H9 (cell line): ENCODE measurements around the gene PAPOLA. TPM values are rescaled to one million over a fixed set of nuclear protein-coding genes. Genes with fewer than 3 reads are reported as not detected.

ENCODE experiments used
- DNase-seq: peaks from one replicate; pipeline ENCODE4 v3.0.0-alpha.2; 2017
- H2AFZ ChIP-seq: one replicate; pipeline ENCODE4 v1.6.1; 2013; ENCODE audit warnings: mild to moderate bottlenecking, low read length, control low read depth, moderate library complexity
- H2AK5ac ChIP-seq: 2 replicates; pipeline ENCODE4 v1.6.1; 2013; ENCODE audit warnings: low read length, control low read depth, mixed read lengths; ENCODE audit not compliant: insufficient read length
- H2BK120ac ChIP-seq: one replicate; pipeline ENCODE4 v1.6.1; 2013; ENCODE audit warnings: low read depth, mild to moderate bottlenecking, low read length, control low read depth, inconsistent platforms; ENCODE audit not compliant: poor library complexity, severe bottlenecking
- H2BK12ac ChIP-seq: 2 replicates; pipeline ENCODE4 v1.6.1; 2013; ENCODE audit warnings: low read length, control low read depth, mixed read lengths, low read depth; ENCODE audit not compliant: insufficient read length
- H2BK15ac ChIP-seq: 2 replicates; pipeline ENCODE4 v1.6.1; 2013; ENCODE audit warnings: low read depth, low read length, control low read depth
- H2BK20ac ChIP-seq: one replicate; pipeline ENCODE4 v1.6.1; 2013; ENCODE audit warnings: low read depth, mild to moderate bottlenecking, low read length, control low read depth, inconsistent platforms; ENCODE audit not compliant: poor library complexity, severe bottlenecking
- H2BK5ac ChIP-seq: 2 replicates; pipeline ENCODE4 v1.6.1; 2013; ENCODE audit warnings: low read length, control low read depth, mixed read lengths; ENCODE audit not compliant: insufficient read length
- H3K14ac ChIP-seq: 2 replicates; pipeline ENCODE4 v1.6.1; 2013; ENCODE audit warnings: low read length, control low read depth; ENCODE audit not compliant: insufficient read depth
- H3K18ac ChIP-seq: 2 replicates; pipeline ENCODE4 v1.6.1; 2013; ENCODE audit warnings: low read depth, mild to moderate bottlenecking, mixed read lengths, low read length, control low read depth; ENCODE audit not compliant: insufficient read length
- H3K23ac ChIP-seq: 2 replicates; pipeline ENCODE4 v1.6.1; 2013; ENCODE audit warnings: low read length, control low read depth, mixed read lengths, low read depth; ENCODE audit not compliant: insufficient read length
- H3K23me2 ChIP-seq: 2 replicates; pipeline ENCODE4 v1.6.1; 2013; ENCODE audit warnings: low read depth, mild to moderate bottlenecking, mixed read lengths, low read length, control low read depth; ENCODE audit not compliant: insufficient read length, poor library complexity, severe bottlenecking
- H3K27ac ChIP-seq: 2 replicates; pipeline ENCODE4 v1.5.1; 2013; ENCODE audit warnings: low read length, control low read depth, mixed read lengths, low read depth; ENCODE audit not compliant: insufficient read length
- H3K27me3 ChIP-seq: 2 replicates; pipeline ENCODE4 v1.6.1; 2013; ENCODE audit warnings: low read length, control low read depth, inconsistent platforms; ENCODE audit not compliant: insufficient read depth
- H3K4ac ChIP-seq: 2 replicates; pipeline ENCODE4 v1.6.1; 2013; ENCODE audit warnings: low read depth, mild to moderate bottlenecking, control low read depth, inconsistent platforms, low read length, moderate library complexity
- H3K4me1 ChIP-seq: 2 replicates; pipeline ENCODE4 v1.6.1; 2013; ENCODE audit warnings: low read length, control low read depth, inconsistent platforms; ENCODE audit not compliant: insufficient read depth
- H3K4me2 ChIP-seq: 2 replicates; pipeline ENCODE4 v1.6.1; 2013; ENCODE audit warnings: low read length, control low read depth, mixed read lengths; ENCODE audit not compliant: insufficient read length, insufficient read depth
- H3K56ac ChIP-seq: 2 replicates; pipeline ENCODE4 v1.6.1; 2013; ENCODE audit warnings: low read depth, mild to moderate bottlenecking, mixed read lengths, low read length, control low read depth; ENCODE audit not compliant: insufficient read length
- H3K79me1 ChIP-seq: 2 replicates; pipeline ENCODE4 v1.6.1; 2013; ENCODE audit warnings: low read depth, mild to moderate bottlenecking, moderate library complexity, low read length, control low read depth, inconsistent platforms; ENCODE audit not compliant: insufficient read depth, poor library complexity, severe bottlenecking
- H3K79me2 ChIP-seq: 2 replicates; pipeline ENCODE4 v1.6.1; 2013; ENCODE audit warnings: low read length, control low read depth, inconsistent platforms; ENCODE audit not compliant: insufficient read depth
- H3K9ac ChIP-seq: 2 replicates; pipeline ENCODE4 v1.6.1; 2013; ENCODE audit warnings: low read length, control low read depth, mixed read lengths; ENCODE audit not compliant: insufficient read length; ENCODE audit errors: extremely low read depth
- H3K9me3 ChIP-seq: one replicate; pipeline ENCODE4 v1.6.1; 2013; ENCODE audit warnings: low read depth, low read length, inconsistent platforms; ENCODE audit not compliant: control insufficient read depth
- H3T11ph ChIP-seq: one replicate; pipeline ENCODE4 v1.6.1; 2013; ENCODE audit warnings: mild to moderate bottlenecking, low read length, control low read depth, inconsistent platforms
- H4K20me1 ChIP-seq: one replicate; pipeline ENCODE4 v1.6.1; 2013; ENCODE audit not compliant: control insufficient read depth, insufficient read length, insufficient read depth
- H4K5ac ChIP-seq: 2 replicates; pipeline ENCODE4 v1.6.1; 2013; ENCODE audit warnings: low read depth, mild to moderate bottlenecking, mixed read lengths, low read length, control low read depth; ENCODE audit not compliant: insufficient read length
- H4K8ac ChIP-seq: replicated peaks from 2 replicates; pipeline ENCODE4 v1.6.1; 2013; ENCODE audit warnings: low read length, control low read depth, mixed read lengths, low read depth; ENCODE audit not compliant: insufficient read length
- H4K91ac ChIP-seq: 2 replicates; pipeline ENCODE4 v1.6.1; 2013; ENCODE audit warnings: low read depth, mild to moderate bottlenecking, moderate library complexity, mixed read lengths, low read length, control low read depth; ENCODE audit not compliant: insufficient read length
- H3K27ac Mint-ChIP-seq, 3 experiments: 2 replicates in 2 of 3; 3 replicates in 1 of 3; pipeline ENCODE4 v1.8.0; 2020 to 2021; ENCODE audit warnings: mixed read lengths in 3 of 3, mild to moderate bottlenecking in 1 of 3, moderate library complexity in 1 of 3
- H3K27me3 Mint-ChIP-seq: 2 replicates; pipeline ENCODE4 v1.8.0; 2021; ENCODE audit warnings: low read depth, mild to moderate bottlenecking, moderate library complexity, mixed read lengths
- H3K36me3 Mint-ChIP-seq, 3 experiments: 2 replicates in 2 of 3; 3 replicates in 1 of 3; pipeline ENCODE4 v1.8.0; 2020 to 2021; ENCODE audit warnings: low read depth in 3 of 3, mixed read lengths in 3 of 3; ENCODE audit not compliant: insufficient read depth in 1 of 3
- H3K4me1 Mint-ChIP-seq, 2 experiments: 2 replicates each; pipeline ENCODE4 v1.8.0; 2020; ENCODE audit warnings: mixed read lengths in 2 of 2
- H3K4me3 Mint-ChIP-seq, 2 experiments: 2 replicates in 1 of 2; 3 replicates in 1 of 2; pipeline ENCODE4 v1.8.0; 2020 to 2021; ENCODE audit warnings: mild to moderate bottlenecking in 2 of 2, mixed read lengths in 2 of 2, moderate library complexity in 1 of 2
- H3K9me3 Mint-ChIP-seq, 2 experiments: 2 replicates in 1 of 2; 3 replicates in 1 of 2; pipeline ENCODE4 v1.8.0; 2020; ENCODE audit warnings: mild to moderate bottlenecking in 2 of 2, mixed read lengths in 2 of 2, moderate library complexity in 1 of 2
- CTCF ChIP-seq: fragments of 200-600 bp; sonication (generic); conservative IDR thresholded peaks from 3 replicates; pipeline ENCODE4 v1.8.0; 2021; ENCODE audit warnings: antibody characterized with exemption, mild to moderate bottlenecking
- WGBS: extraction: QIAGEN DNeasy Blood & Tissue Kit; methylation state at CpG from one replicate; pipeline ENCODE4 v1.1.7; 2013; ENCODE audit warnings: missing lambda C conversion rate, low lambda C conversion rate, mixed read lengths; ENCODE audit not compliant: insufficient read length; ENCODE audit errors: extremely low coverage; 5-methylcytosine and 5-hydroxymethylcytosine counted together
- total RNA-seq: library from RNA; stranded (reverse); gene quantifications from 2 replicates; pipeline ENCODE4 v1.2.1, GENCODE V29; 2021

The PAPOLA gene
- total RNA-seq, 1 experiment from 2014 or later: 188 TPM

GRCh38 chr14:96603350-96604255 is 101.4 kb downstream of the PAPOLA start:
- TF ChIP-seq CTCF: no peak
- no peak for DNase-seq
- H3K27me3 Mint-ChIP-seq: peaks cover 28% of the 10 kb centered on the region
- no peak overlapping the region for H3K4me3 Mint-ChIP-seq
- Histone ChIP-seq H3K14ac (no peak overlapping the region), H3K4me1 (no peaks in the 10 kb centered on the region), H3K18ac (no peak overlapping the region), H4K8ac (no peak overlapping the region), H3K23ac (no peak overlapping the region), H2BK120ac (no peak overlapping the region), H4K5ac (no peak overlapping the region), H2AFZ (no peak overlapping the region), H4K91ac (no peak overlapping the region), H3K23me2 (no peaks in the 10 kb centered on the region), H3K9ac (no peak overlapping the region), H3K4me2 (no peak overlapping the region), H2AK5ac (no peak overlapping the region), H4K20me1 (no peaks in the 10 kb centered on the region), H3K27me3 (no peaks in the 10 kb centered on the region), H3K27ac (no peak overlapping the region), H3K79me1 (no peaks in the 10 kb centered on the region), H3K9me3 (no peaks in the 10 kb centered on the region), H2BK5ac (no peak overlapping the region), H3T11ph (no peak overlapping the region), H3K79me2 (no peaks in the 10 kb centered on the region), H2BK12ac (no peak overlapping the region), H3K4ac (no peak overlapping the region), H2BK20ac (no peak overlapping the region), H2BK15ac (no peak overlapping the region), H3K56ac (no peak overlapping the region)
- WGBS: no CpG with 5 or more reads among the region's 11 CpGs
- no peaks in the 10 kb centered on the region; a peak in 1 of 5 replicates for H3K9me3 Mint-ChIP-seq
- H3K4me1 Mint-ChIP-seq: no peaks in the 10 kb centered on the region
- peaks cover 0 to 2% (median 0%) of the 10 kb centered on the region in 3 experiments; a peak in 1 of 7 replicates for H3K36me3 Mint-ChIP-seq
- H3K27ac Mint-ChIP-seq: no peak overlapping the region
